HG03175 (cell line): ENCODE data around the gene FMNL2.

Source experiments
- ATAC-seq: cut with Tn5 transposase; IDR thresholded peaks from one replicate; pipeline ENCODE4 v1.9.1; 2021; ENCODE audit warnings: mild to moderate bottlenecking, moderate library complexity; ENCODE audit not compliant: unreplicated experiment

FMNL2 gene

DNA sequence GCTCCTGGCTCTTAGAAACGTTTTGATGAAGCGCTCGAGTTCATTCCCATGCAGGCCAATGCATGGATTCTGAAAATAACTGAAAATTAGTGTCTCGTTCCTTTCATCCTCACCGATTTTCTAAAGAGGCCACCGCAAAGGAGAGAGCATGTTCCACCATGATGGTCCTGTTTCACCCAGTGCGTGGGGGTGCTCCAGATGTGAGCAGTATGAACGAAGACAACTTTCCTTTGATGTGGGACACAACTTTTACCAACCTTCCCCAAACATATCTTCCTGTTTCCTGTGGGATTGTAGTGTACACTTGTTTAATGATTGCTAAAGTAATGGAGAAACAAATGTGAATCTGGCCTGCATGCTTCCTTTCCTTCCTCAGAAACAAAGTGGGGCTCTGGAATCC is 267.8 kb downstream of the FMNL2 start:
- no peak for ATAC-seq

- no peak for ATAC-seq
Observed at GRCh38 chr2:152603166-152603565, 268.2 kb downstream of the FMNL2 start.

- no peak for ATAC-seq
Observed at GRCh38 chr2:152606081-152606480, 271.1 kb downstream of the FMNL2 start.

- no peak for ATAC-seq
Observed at GRCh38 chr2:152606941-152607340, 272.0 kb downstream of the FMNL2 start.

DNA sequence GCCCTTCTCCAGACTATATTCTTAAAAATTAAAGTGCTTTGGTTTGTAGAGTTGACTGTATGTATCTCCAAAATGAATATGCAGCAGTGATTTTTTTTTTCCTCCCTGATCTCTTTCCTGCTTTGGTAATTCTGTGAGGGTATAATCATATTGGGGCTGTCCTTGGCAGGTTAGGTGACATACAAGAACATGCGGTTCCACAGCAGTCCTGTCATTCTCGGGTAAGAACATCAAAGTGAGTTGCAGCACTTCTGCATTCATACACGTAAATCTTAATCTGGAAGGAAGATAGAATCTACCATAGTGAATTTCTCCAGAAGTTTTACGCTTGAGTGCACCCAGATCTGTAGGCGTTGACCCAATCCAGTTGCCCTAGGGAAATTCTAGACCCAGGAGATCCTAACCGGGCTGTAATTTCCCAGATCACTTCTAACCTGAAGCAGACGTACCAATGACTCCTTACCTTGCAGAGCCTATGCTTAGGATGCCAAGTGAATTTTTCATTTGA is 272.9 kb downstream of the FMNL2 start:
- no peak for ATAC-seq

- no peak for ATAC-seq
Observed at GRCh38 chr2:152609154-152609553, 274.2 kb downstream of the FMNL2 start.

- ATAC-seq = no peak
Observed at GRCh38 chr2:152609699-152610098, 274.7 kb downstream of the FMNL2 start.

DNA sequence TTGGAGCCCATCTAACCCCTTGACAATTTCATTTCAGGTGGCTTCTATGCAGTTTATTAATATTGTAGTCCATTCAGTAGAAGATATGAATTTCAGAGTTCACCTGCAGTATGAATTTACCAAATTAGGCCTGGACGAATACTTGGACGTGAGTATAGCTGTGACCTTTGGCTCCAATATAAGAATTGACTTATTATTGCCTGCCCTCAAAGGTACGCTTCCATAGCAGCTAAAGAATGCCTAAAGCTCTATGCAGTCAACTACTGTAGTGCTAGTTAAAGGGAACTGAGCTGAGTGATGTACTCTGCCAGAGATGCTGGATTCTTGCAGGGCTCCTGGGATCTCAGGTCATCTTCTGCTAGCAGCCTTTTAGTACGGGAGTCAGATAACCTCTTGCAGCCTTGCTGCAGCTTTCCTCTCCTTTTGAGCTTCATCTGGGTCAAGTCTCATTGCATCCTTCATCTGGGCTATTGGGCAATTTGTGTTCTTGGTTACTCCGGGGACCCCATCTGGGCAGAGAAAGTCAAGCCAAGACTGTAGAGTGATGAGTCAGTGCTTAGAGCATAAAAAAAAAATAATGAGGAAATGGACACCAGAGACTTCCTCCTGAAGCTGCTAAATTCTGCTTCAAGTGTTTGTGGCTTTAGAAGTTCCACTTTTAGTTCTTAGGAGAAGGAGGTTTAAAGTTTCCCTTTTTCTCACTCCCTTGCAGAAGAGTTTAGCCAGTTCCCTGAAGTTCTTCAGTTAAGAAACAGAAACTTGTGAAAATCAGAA is 276.7 kb downstream of the FMNL2 start:
- peak; percentile 85 for ATAC-seq

- no peak for ATAC-seq
Observed at GRCh38 chr2:152613235-152613634, 278.3 kb downstream of the FMNL2 start.

DNA sequence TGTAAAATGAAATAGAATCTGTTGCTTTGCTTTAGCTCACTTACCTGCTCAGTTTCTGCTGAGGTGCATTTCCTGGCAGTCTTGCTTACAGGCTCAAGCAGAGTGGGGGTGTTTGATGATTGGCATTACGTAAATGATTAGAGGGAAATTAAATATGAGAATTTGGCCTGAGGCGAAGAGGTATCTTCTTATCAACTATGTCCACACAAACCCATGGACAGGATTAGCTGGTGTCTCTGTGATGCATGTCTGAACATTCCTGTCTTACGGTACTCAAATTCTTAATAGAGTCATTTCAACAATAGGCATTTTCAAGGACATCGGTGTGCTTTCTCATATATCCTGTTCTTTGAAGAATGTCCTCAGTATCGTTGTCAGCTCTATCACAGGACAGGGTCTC is 280.2 kb downstream of the FMNL2 start:
- no peak for ATAC-seq

DNA sequence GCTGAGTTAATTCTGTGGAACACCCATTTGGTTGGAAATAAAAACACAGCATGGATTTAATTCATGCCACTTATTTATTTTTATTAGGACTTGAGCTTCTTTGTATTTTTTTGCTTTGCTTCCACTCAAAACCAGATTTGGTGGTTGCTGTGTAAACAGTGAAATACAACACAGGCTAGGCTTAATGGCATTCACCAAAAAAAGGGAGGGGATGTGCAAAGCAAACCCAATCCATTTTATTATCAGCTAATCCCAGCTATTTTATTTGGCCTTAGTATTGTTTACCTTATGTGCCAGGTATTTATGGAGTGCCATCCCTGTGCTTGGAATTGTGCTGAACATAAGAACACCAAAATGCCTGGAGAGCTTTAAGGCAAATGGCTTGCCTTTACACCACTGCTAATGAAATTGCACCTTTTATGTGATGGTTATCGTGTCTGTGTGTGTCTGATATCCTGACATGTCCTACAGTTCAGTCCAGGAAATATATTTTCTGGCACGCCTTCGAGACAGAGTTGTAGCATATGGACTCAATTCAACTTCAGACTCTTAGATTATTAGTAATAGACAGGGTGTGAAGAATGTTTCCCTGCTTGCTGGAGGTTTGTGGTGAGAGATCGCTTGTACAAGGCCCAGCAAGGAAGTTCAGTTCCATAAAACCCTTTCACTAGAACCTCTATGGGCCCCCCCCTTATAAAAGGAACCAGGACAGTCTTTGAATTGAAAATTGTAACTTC is 282.6 kb downstream of the FMNL2 start:
- no peak for ATAC-seq

- ATAC-seq = no peak
Observed at GRCh38 chr2:152618193-152618564, 283.2 kb downstream of the FMNL2 start.

DNA sequence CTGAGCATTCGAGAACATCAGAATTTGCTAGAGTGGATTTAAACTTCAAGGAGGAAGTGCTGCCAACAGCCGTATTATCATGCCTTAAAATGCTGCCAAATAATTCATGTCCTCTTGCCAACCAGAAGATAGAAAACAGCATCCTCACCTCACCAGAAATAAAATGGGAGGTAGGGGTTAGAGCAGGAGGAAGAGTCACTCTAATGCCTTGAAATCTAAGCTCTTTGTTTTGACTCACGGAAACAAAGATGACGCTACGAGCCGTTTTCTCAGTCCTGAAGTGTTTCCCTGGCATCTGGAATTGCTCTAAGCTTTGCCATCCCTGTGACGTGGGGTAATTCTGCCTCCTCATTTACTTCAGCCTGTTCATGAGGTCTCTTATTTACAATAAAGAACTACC is 285.2 kb downstream of the FMNL2 start:
- no peak for ATAC-seq

- ATAC-seq = no peak
Observed at GRCh38 chr2:152620985-152621384, 286.0 kb downstream of the FMNL2 start.

- ATAC-seq = no peak
Observed at GRCh38 chr2:152622219-152622618, 287.2 kb downstream of the FMNL2 start.

DNA sequence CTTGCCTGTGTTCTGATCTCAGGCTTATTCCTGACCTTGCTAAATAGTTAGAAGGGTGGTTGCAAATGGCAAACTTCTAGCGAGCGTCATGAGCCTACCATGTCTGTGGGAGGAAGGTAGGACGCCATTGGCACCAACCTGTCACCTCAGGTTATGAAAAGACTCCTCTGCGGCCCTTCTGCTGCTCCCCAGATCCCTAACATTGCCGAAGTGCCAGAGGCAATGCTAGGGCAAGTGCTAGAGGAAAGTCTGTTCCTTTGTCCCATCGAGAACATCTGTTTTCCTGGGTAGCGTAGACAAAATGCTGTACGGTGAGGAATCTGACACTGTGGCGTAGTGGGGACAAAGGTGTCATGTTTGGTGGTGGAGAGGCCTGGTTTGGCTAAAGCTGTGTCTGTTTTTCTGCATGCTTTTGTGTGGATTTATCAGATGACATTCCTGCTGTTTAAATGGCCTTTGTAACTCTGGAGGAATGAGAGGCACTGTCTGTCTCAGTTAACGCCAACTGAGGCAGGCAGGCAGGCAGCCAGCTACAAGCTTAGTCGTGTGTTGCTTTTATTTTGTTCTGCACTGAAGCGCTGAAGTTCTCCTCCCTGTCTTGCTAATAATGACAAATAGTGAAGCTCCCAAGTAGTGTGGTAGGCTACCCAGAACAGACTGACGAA is 288.2 kb downstream of the FMNL2 start:
- ATAC-seq = no peak

DNA sequence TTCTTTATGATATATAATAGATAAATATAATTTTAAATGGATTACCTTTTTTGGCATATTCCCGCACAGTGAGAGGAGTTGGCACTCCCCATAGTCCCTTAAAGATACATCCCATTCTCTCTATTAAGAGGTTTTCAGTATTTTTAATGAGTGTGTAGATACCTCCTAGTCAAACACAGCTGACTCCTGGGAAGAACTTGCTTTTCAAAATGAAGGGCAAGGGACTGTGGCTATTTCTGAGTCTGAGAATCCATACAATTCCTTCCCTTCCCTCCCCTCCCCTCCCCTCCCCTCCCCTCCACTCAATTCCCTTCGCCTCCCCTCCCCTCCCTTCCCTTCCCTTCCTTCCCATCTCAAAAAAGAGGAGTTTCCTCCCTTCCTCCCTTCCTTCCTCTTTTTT is 288.8 kb downstream of the FMNL2 start:
- no peak for ATAC-seq

GRCh38 chr2:152624805-152625204 is 289.8 kb downstream of the FMNL2 start:
- no peak for ATAC-seq

- no peak for ATAC-seq
Observed at GRCh38 chr2:152626911-152627339, 292.0 kb downstream of the FMNL2 start.

- ATAC-seq = no peak
Observed at GRCh38 chr2:152627351-152627957, 292.5 kb downstream of the FMNL2 start.

DNA sequence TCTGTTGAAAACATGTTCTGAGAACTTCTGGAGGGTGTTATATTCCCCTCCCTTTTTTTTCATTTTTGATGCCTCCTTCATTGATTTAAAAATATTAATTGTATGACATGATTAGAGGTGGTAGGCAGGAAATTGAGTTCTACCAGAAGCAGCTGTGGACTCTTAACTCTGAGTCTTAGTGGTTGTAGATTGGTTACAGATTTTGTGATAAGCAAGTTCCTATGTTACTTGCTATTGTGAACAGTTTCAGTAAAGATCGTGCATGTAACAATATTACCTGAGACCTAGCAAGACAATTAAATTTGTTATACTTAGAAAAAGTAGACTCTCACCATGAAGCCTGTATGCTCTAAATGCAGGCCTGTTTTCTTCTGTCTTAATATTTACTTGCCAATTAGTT is 294.2 kb downstream of the FMNL2 start:
- ATAC-seq = no peak
